Mesendoderm (in vitro differentiated cells): ENCODE data around the gene SGPP1.

Experiments used
- DNase-seq: peaks from one replicate; pipeline ENCODE4 v3.0.0; 2013
- H2AK5ac ChIP-seq: 2 replicates; pipeline ENCODE4 v1.6.1; 2013; ENCODE audit warnings: low read length, inconsistent platforms
- H2BK120ac ChIP-seq: 2 replicates; pipeline ENCODE4 v1.6.1; 2013; ENCODE audit warnings: low read depth, mild to moderate bottlenecking, low read length, moderate library complexity, mixed read lengths
- H2BK15ac ChIP-seq: replicated peaks from 2 replicates; pipeline ENCODE4 v1.6.1; 2013; ENCODE audit warnings: low read depth, mild to moderate bottlenecking, moderate library complexity
- H2BK5ac ChIP-seq: 2 replicates; pipeline ENCODE4 v1.6.1; 2013; ENCODE audit warnings: low read length, inconsistent platforms
- H3K18ac ChIP-seq: 2 replicates; pipeline ENCODE4 v1.6.1; 2013; ENCODE audit warnings: mild to moderate bottlenecking, low read length, mixed read lengths
- H3K23ac ChIP-seq: one replicate; pipeline ENCODE4 v1.6.1; 2013; ENCODE audit warnings: low read length
- H3K27ac ChIP-seq: 2 replicates; pipeline ENCODE4 v1.5.1; 2013; ENCODE audit warnings: low read depth, mild to moderate bottlenecking, inconsistent platforms, low read length, moderate library complexity
- H3K27me3 ChIP-seq: 2 replicates; pipeline ENCODE4 v1.6.1; 2013; ENCODE audit warnings: low read length, control low read depth, mild to moderate bottlenecking, inconsistent platforms; ENCODE audit not compliant: insufficient read depth, poor library complexity
- H3K36me3 ChIP-seq: 2 replicates; pipeline ENCODE4 v1.6.1; 2013; ENCODE audit warnings: low read length, inconsistent platforms; ENCODE audit not compliant: control insufficient read depth, insufficient read depth
- H3K4ac ChIP-seq: one replicate; pipeline ENCODE4 v1.6.1; 2013; ENCODE audit warnings: low read depth, mild to moderate bottlenecking, low read length, moderate library complexity
- H3K4me1 ChIP-seq: 2 replicates; pipeline ENCODE4 v1.6.1; 2013; ENCODE audit warnings: low read depth, low read length, inconsistent platforms; ENCODE audit not compliant: control insufficient read depth
- H3K4me2 ChIP-seq: 2 replicates; pipeline ENCODE4 v1.6.1; 2013; ENCODE audit warnings: low read length
- H3K4me3 ChIP-seq: 2 replicates; pipeline ENCODE4 v1.5.1; 2013; ENCODE audit warnings: mild to moderate bottlenecking, low read length
- H3K56ac ChIP-seq: one replicate; pipeline ENCODE4 v1.6.1; 2013; ENCODE audit warnings: low read length
- H3K79me1 ChIP-seq: 2 replicates; pipeline ENCODE4 v1.6.1; 2013; ENCODE audit warnings: low read length, inconsistent platforms
- H3K79me2 ChIP-seq: 2 replicates; pipeline ENCODE4 v1.6.1; 2013; ENCODE audit warnings: mild to moderate bottlenecking, low read length; ENCODE audit not compliant: control insufficient read depth, insufficient read depth
- H3K9ac ChIP-seq: 2 replicates; pipeline ENCODE4 v1.6.1; 2013; ENCODE audit warnings: low read length, inconsistent platforms
- H4K5ac ChIP-seq: one replicate; pipeline ENCODE4 v1.6.1; 2013; ENCODE audit warnings: low read length
- H4K8ac ChIP-seq: one replicate; pipeline ENCODE4 v1.6.1; 2013; ENCODE audit warnings: low read depth, mild to moderate bottlenecking, control low read depth, low read length, moderate library complexity
- WGBS: extraction: QIAGEN DNeasy Blood & Tissue Kit; methylation state at CpG from one replicate; pipeline ENCODE4 v1.1.7; 2013; ENCODE audit warnings: low lambda C conversion rate, missing lambda C conversion rate; ENCODE audit not compliant: insufficient coverage; ENCODE audit errors: extremely low coverage; 5-methylcytosine and 5-hydroxymethylcytosine counted together

The SGPP1 gene

DNA sequence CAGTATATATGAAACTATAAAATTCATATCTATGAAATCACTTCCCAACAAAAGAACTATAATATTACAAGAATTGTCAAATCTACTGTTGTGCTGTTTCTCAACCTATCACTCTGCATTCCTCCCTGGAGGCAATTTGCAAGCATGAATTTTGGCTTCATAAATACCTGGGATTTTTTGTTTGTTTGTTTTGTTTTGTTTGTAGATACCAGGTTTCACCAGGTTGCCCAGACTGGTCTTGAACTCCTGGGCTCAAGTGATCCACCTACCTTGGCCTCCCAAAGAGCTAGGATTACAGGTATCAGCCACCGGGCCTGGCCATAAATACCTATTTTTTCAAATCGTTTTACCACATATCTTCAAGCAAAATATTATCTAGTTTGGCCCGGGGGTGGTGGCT lies 38.7 kb downstream of the SGPP1 start:
- Histone ChIP-seq H4K8ac (no peak overlapping the region), H2BK120ac (no peak overlapping the region)
- no CpG with 5 or more reads among the region's 3 CpGs for WGBS

DNA sequence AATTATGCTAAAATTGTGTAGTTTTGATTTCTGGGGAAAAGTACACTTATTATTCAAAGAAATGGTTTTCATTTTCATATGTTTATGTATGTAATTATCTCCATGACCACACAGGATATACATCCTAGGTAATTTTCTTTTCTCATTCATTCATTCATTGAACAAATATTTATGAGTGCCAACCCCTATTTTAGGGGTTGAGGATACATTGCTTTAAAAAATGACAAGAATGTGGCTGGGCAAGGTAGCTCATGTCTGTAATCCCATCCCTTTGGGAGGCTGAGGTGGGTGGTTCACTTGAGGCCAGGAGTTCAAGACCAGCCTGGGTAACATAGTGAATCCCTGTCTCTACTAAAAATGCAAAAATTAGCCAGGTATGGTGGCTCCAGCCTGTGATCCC lies 40.9 kb downstream of the SGPP1 start:
- no peaks in the 10 kb centered on the region for H3K79me1 ChIP-seq
- H3K4me2 ChIP-seq = no peak overlapping the region
- no peak overlapping the region for H2BK15ac ChIP-seq

More for the DNA sequence above, 38.7 kb downstream of the SGPP1 start:
- H3K4me1 ChIP-seq = no peaks in the 10 kb centered on the region
- no peak overlapping the region for H3K4ac ChIP-seq
- H3K4me2 ChIP-seq = no peak overlapping the region
- no peak overlapping the region for H3K9ac ChIP-seq
- H3K79me2 ChIP-seq = no peaks in the 10 kb centered on the region
- H3K79me1 ChIP-seq = no peaks in the 10 kb centered on the region
- DNase-seq = peak; percentile 22
- no peak overlapping the region for H3K4me3 ChIP-seq
- no peak overlapping the region for H3K56ac ChIP-seq
- no peaks in the 10 kb centered on the region for H3K36me3 ChIP-seq
- no peak overlapping the region for H3K27ac ChIP-seq
- no peak overlapping the region for H3K18ac ChIP-seq
- H4K5ac ChIP-seq = no peak overlapping the region
- no peak overlapping the region for H2BK15ac ChIP-seq
- no peak overlapping the region for H2AK5ac ChIP-seq
- H2BK5ac ChIP-seq = no peak overlapping the region
- no peaks in the 10 kb centered on the region for H3K27me3 ChIP-seq
- H3K23ac ChIP-seq = no peak overlapping the region

DNA sequence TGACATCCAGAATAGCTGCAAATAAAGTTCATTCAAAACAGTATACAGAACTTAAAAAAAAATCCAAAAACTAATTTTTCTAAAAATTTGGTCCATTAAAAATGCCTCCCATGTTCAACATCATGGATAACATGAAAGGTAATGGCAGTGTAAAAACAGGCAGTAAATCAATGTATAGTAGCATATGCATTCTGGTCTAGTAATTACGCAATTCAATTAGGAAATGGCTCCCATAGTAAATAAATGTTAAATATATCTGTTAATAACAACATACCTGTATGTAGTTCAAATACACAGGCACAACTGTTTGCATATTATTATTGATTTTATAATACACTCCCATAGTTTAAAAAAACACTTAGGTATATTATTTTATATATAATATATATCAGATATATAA lies 42.5 kb downstream of the SGPP1 start:
- WGBS = no CpG with 5 or more reads among the region's 1 CpG

More for the DNA sequence above, 40.9 kb downstream of the SGPP1 start:
- no peak overlapping the region for H3K18ac ChIP-seq
- no peak overlapping the region for H3K4ac ChIP-seq
- H4K8ac ChIP-seq = no peak overlapping the region
- no peak overlapping the region for H3K23ac ChIP-seq
- no peak overlapping the region for H3K27ac ChIP-seq
- H4K5ac ChIP-seq = no peak overlapping the region
- H3K4me3 ChIP-seq = no peak overlapping the region
- H2BK5ac ChIP-seq = no peak overlapping the region
- no peak overlapping the region for H3K56ac ChIP-seq
- H3K79me2 ChIP-seq = no peaks in the 10 kb centered on the region
- DNase-seq = peak; percentile 14
- H2BK120ac ChIP-seq = no peak overlapping the region
- no peaks in the 10 kb centered on the region for H3K4me1 ChIP-seq
- H3K36me3 ChIP-seq = no peaks in the 10 kb centered on the region
- H3K9ac ChIP-seq = no peak overlapping the region
- H3K27me3 ChIP-seq = no peaks in the 10 kb centered on the region
- no peak overlapping the region for H2AK5ac ChIP-seq

GRCh38 chr14:63682727-63683593 lies 44.9 kb downstream of the SGPP1 start:
- H2BK15ac ChIP-seq = no peak overlapping the region
- H3K4me1 ChIP-seq = peaks cover 3% of the 10 kb centered on the region
- H2AK5ac ChIP-seq = no peak overlapping the region
- no peak overlapping the region for H3K9ac ChIP-seq
- H3K4me2 ChIP-seq = no peak overlapping the region
- H3K27me3 ChIP-seq = no peaks in the 10 kb centered on the region
- no peak overlapping the region for H4K8ac ChIP-seq
- H2BK5ac ChIP-seq = no peak overlapping the region
- H3K18ac ChIP-seq = no peak overlapping the region
- no peaks in the 10 kb centered on the region for H3K79me1 ChIP-seq
- WGBS = no CpG with 5 or more reads among the region's 9 CpGs
- H3K27ac ChIP-seq = no peak overlapping the region
- no peak overlapping the region for H3K23ac ChIP-seq
- H3K4ac ChIP-seq = no peak overlapping the region
- H4K5ac ChIP-seq = no peak overlapping the region
- H3K36me3 ChIP-seq = no peaks in the 10 kb centered on the region
- H3K4me3 ChIP-seq = no peak overlapping the region
- H3K79me2 ChIP-seq = no peaks in the 10 kb centered on the region
- peak; percentile 18 for DNase-seq
- no peak overlapping the region for H3K56ac ChIP-seq
- H2BK120ac ChIP-seq = no peak overlapping the region

More for the DNA sequence above, 42.5 kb downstream of the SGPP1 start:
- Histone ChIP-seq H3K18ac (no peak overlapping the region), H3K27ac (no peak overlapping the region), H3K4me3 (no peak overlapping the region), H2BK5ac (no peak overlapping the region), H3K79me1 (no peaks in the 10 kb centered on the region), H3K4me2 (no peak overlapping the region), H3K23ac (no peak overlapping the region), H4K8ac (no peak overlapping the region), H3K9ac (no peak overlapping the region), H2AK5ac (no peak overlapping the region), H3K56ac (no peak overlapping the region), H3K27me3 (no peaks in the 10 kb centered on the region), H3K4ac (no peak overlapping the region), H3K79me2 (no peaks in the 10 kb centered on the region), H2BK120ac (no peak overlapping the region), H3K36me3 (no peaks in the 10 kb centered on the region), H3K4me1 (no peaks in the 10 kb centered on the region), H2BK15ac (no peak overlapping the region), H4K5ac (no peak overlapping the region)
- DNase-seq = no peak

- Histone ChIP-seq H3K4me3 (no peak overlapping the region), H3K23ac (no peak overlapping the region), H4K5ac (no peak overlapping the region), H3K4me1 (peaks cover 3% of the 10 kb centered on the region), H3K79me2 (no peaks in the 10 kb centered on the region), H2BK15ac (no peak overlapping the region), H3K4ac (no peak overlapping the region), H2BK5ac (no peak overlapping the region), H3K27me3 (no peaks in the 10 kb centered on the region), H3K36me3 (no peaks in the 10 kb centered on the region), H3K18ac (no peak overlapping the region), H3K9ac (no peak overlapping the region), H2BK120ac (no peak overlapping the region), H3K79me1 (no peaks in the 10 kb centered on the region), H3K27ac (no peak overlapping the region), H3K4me2 (no peak overlapping the region), H3K56ac (no peak overlapping the region), H2AK5ac (no peak overlapping the region), H4K8ac (no peak overlapping the region)
- no peak for DNase-seq
- WGBS = no CpG with 5 or more reads among the region's 1 CpG
Observed at GRCh38 chr14:63678536-63678935, 49.3 kb downstream of the SGPP1 start.
